Peyer's patch (tissue), 4 donors: ENCODE measurements around the gene LRP3.
"Not testable (repeated sequence)": the region's sequence is repeated elsewhere in the genome, so short reads cannot be mapped to it uniquely, and the experiment has no call there.

Source experiments
- CTCF ChIP-seq, 6 experiments: fragments of 450-650 bp in 4 of 6; fragments of 200-600 bp in 2 of 6; sonication (generic) in 1 of 6; IDR thresholded peaks; one replicate each; pipeline ENCODE4 v1.5.1; 2017 to 2019; ENCODE audit warnings: antibody characterized with exemption in 6 of 6, mild to moderate bottlenecking in 3 of 6, moderate library complexity in 1 of 6
- POLR2A ChIP-seq, 2 donors: fragments of 450-650 bp; IDR thresholded peaks; one replicate each; pipeline ENCODE4 v1.5.1; 2017; ENCODE audit warnings: antibody characterized with exemption in 2 of 2, mild to moderate bottlenecking in 2 of 2, moderate library complexity in 2 of 2

GRCh38 chr19:33166037-33166436, 28.1 kb upstream of the LRP3 start:
- not testable (repeated sequence) for TF ChIP-seq CTCF, POLR2A (IDR thresholded peaks at IDR 0.05)
